Fibroblast of skin of abdomen (primary cell): Measurements from ENCODE around the gene PTPRD.

Experiments used
- DNase-seq: peaks from one replicate; pipeline ENCODE4 v3.0.0-alpha.2; 2013

The PTPRD gene

DNA sequence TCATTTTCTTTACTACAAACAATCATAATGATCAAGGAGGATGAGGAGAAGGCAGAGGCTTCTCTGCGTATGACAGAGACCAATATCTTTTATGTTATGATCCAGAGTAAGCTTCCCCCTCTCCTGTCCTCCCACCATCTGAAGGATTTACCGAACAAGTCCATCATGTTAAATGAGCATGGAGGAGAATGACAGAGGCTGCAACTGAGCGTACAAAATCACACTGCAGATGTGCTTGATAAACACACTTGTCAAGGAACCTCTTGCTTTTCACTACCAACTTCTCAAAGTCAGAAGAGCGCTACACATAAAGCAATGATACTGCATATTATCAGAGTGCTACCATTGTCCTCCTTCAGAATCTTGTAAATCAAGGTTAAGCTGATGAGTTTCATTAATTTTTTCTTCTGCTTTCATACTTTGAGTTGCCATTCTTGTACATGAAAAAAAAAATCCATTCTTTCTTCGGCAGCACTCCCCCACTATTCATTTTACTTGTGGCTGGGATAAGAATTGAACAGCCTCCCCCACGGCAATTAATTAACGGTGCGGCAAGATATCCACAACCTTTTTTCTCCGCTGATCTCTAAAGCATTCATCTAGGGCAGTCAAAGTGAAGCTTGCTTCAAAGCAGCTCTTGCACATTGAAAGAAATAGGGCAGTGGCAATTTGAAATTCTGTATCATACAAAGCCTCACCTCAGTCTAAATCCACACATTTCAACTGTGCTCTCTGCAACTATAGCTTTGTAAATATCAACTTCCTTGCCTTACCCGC is 2139.4 kb downstream of the PTPRD start:
- no peak for DNase-seq

DNA sequence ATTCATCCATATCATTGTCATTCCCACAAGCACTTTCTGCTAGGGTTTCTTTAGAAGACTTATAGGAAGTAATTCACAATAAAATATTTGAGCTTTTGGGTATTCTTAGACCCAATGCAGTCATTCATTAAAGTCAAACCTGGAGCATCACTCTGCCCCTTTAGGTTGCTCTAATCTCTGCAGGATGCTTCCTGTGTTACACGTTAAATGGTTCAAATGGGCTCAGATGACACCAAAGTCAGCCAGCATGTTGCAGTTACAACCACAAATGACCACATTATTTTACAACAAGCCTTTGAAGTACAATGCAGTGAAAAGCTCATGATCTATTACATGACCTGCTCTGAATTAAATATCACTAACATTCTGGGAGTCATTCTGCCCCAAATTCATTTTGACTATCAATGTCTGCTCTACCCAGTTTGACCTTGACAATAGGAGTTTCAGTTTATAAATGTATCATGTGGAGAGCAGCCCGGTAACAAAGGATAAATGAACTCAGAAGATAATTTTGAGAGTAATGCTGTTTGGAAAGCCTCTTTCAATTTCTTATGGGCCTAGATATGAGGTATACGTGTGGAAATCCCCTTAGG is 2144.7 kb downstream of the PTPRD start:
- no peak for DNase-seq

DNA sequence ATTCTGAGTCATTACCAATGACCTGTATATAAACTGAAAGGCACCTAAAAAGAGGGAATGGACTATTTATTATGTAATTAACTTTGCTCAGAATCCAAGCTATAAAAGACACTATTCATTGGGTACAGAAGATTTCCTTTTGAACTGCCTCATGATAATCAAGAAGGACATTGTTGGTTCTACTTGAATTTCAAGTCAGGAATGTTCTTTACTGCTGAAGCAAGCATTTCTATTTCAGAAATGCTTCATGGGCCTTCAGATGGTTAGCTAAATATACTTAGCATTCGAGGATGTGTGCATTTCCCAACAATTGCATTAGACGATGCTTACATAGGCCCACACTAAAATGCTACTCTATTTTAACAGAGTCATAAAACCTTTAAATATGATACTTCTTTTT is 2155.0 kb downstream of the PTPRD start:
- no peak for DNase-seq

DNA sequence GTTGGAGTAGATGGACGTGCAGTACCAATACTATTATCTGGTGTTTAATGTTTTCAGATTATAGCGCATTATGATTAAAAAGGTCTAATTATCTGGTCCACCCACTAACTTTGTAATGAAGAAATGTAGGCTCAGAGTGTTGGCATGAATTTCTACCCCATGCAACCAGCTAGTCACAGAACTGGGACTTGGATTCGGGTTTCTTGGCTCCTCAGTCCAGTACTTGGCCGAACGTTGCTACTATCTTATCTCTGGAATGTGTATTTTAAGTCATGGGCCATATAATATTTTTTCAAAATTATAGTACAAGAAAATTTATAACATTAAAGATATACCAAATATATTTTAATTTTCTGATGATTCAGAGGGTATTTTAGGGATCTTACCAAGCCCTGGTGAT is 2155.7 kb downstream of the PTPRD start:
- no peak for DNase-seq

DNA sequence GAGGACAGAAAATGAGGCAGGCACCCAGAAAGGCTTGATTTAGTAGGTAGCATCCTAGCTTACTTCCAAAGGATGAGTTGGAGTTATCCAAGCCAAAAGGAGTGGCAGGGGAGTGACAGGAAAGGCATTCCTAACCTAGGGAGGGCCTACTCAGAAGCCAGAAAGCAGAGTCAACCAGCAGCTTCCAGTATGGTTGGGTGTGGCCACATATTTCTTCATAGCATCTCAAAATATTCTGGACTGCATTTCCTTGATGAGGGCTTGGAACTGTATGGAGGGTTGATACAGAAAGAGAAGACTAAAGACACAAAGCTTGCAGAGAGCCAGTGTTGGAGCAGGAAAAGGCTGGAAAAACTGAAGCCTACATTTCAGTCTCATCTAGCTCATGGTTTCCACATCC is 2156.5 kb downstream of the PTPRD start:
- DNase-seq = peak; percentile 4

DNA sequence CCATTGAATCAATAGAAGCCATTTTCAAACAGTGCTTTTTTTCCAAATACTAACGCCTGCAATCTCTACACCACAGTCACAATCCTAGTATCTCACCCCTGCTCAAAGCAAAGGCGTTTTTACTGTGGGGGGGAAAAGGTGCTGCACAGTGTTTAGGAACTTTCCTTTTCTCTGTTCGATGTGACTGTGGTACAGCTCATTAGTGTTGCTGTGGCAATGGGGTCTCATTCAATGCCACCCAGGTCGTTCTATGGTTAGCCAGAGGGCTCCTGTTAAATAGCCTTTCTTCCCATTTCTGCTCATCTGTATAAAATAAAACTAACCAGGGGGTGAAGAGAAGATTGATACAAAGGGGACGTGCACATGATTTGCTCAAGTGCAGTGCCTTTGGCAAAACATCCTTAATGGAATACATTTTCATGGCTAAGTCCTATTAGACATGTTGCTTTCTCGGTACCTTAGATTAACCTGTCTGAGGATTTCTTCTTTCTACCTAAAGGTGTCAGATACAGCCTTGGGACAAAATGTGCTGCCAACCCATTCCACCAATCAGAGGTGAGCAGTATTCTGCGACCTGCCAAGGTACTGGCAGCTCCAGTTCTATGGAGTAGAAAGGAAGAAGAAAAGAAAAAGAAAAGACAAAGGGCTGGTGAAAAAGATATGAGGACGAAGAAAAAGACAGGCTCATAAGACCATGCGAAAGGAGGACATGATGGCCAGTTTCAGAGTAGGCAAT is 2161.8 kb downstream of the PTPRD start:
- no peak for DNase-seq

DNA sequence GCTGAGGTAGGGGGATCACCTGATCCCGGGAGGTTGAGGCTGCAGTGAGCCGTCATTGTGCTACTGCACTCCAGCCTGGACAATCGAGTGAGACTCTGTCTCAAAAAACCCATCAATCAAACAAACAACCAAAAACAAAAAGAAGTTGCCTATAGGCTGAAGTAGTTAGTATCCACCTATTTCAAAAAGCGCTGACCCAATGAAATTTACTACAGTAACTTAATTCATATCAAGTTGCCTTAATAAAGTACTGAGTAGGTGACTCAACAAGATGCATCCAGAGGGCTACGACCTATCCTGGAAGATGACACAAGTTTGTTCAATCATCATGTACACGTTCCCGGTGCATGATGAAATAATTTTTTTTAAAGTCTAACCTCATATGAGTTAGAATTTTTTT is 2164.6 kb downstream of the PTPRD start:
- DNase-seq = peak; percentile 7

DNA sequence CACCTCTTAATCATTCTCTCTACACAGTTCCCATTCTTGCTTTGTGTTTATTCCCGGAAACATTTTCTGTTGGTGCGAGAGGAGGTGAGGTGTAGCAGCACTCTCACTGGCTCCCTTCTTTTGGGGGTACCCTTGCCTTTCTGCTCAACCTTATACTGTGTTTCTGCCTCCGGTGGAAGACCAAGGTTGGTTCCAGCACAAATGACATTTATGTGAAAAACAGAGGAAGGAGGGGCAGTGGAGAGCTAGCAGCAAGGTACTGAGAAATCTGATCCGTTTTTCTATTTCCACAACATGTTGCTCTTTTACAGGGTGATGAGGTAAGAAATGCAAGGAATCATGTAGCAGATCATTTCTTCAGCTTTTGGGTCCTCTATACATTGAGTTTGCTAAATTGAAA is 2165.2 kb downstream of the PTPRD start:
- no peak for DNase-seq

DNA sequence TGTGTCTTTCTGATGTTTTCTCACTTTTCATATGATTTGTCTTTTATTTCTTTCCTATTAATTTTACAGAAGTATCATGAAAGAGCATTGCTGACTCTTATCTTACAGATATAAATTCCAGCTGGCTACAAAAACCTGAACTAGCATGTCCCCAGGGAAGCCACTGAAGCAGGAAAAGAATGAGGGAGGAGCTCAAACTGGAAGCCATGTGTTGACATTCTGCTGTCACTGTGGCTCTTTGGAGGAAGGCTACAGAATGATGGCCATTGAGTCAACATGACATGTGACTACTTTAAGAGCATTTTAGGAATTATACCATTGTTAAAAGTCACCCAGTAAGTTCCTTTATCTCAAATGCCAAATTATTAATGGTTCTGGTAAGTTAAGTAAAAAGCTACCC is 2174.9 kb downstream of the PTPRD start:
- DNase-seq = peak; percentile 14

DNA sequence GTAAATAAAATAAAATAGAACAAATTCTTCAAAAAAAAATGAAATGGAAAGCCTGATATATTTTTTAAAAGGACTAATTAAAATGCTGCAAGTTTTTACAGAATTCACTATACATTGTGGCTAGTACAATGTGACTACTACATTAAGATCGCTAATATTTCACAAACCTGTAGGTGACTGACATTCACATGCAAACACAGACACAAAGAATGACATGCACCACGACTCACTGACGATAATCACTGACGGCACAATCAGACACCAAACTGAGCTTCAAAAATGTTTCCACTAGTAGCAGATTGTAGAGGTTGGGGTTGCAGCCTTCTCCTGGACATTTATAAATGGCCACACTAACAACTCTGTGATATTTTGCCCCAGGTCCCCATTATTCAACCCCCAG is 2175.5 kb downstream of the PTPRD start:
- no peak for DNase-seq

DNA sequence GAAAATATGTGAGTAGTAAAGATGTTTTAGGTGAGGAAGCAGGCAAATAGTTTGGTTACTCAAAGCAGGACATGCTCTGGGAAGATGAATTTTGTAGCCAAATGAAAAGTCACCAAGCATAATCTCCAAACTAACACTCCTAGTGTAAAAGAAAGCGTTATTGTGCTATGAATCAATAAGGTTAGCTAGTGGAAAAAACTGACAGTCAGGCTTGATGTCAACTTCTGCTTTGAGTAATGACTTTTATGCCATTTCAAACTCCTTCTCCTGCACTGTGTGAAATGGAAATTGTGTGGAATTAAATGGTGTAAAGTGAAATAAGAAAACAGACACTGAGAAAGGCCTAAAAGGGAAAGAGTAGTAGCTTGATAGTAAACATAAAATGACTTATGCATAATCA is 2176.0 kb downstream of the PTPRD start:
- DNase-seq = no peak

DNA sequence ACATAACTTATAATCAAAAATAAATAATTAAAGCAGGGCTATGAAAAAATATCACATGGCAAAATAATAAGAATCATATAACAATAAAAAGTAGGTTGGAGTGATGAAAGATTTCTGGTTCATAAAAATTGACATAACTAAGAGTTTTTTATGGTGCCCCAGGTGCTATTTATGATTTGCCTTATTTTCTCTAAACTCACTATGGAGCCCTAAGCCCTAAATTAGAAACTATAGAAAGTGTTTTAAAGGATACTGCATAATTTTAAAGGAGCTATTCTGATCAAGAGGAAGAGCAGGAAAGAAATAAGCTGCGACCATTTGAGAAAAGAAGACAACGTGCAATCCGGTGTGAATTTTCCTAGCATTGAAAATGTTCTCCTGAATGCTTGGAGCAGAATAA is 2178.2 kb downstream of the PTPRD start:
- DNase-seq = no peak

DNA sequence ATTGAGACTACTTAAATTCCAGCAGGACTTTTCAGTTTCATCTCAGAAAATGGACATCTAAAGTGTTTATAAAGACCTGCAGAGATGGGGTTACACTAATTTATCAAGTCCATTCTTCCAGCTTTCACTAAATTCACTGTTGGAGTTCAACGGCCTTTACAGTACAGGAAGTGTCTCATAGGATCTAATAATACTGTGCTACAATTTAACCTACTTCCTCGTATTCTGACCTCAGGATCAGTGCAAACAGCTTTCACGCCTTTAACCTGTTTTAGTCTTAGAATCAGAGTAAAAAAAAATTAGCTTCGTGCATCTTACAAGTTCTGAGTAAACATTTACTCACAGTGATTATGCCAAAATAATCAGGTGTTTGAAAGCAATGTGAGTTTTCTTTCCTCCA is 2180.6 kb downstream of the PTPRD start:
- DNase-seq = no peak

DNA sequence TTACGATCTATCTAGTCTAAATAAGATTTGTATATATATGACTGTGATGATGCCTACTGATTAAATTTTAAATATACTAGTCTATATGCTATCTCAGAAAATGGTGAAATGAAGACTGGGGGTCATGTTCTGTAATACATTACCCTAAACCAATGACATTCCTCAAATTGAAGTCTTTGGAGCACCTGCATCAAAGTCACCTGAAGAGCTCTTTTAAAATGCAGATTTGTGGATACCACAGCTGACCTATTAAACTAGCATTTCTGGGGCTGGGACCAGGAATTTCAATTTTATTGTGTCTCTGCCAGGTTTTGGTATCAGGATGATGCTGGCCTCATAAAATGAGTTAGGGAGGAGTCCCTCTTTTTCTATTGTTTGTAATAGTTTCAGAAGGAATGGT is 2181.3 kb downstream of the PTPRD start:
- DNase-seq = no peak

DNA sequence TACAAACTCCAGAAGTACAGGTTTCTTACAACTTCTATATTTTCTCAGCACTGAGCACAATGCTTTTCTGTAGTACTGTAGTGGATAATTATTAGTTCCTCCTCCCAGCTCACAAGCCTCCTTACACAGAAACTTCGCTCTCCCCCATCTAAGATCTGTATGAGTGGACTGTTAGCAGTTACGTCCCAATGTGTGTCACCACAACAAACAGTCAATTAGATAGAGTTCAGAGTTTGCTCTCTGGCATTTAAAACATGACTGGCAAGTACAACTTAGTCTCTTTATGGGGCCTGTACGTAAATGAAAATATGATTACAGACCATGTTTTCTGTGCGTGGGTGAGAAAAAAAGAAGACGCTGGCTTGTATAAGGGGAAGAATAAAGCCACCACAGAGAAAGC is 2181.9 kb downstream of the PTPRD start:
- DNase-seq = no peak

DNA sequence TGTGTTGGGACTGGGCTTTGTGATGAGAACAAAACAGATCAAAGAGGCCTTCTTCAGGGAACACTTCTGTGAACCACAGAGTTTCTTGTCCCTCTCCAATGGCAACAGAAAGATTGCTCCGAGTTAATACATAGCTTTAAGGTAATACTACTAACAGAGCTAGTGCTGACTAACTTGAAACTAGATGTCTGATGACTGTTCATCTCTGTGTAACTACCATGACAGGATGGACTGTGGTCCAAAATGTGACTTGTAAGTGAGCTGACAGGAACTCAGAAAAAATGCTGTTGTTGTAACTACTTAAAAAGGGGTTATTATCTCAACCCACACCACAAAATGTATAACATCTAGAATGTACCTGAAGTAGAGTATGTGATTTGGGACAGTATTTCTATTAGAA is 2183.0 kb downstream of the PTPRD start:
- DNase-seq = no peak

DNA sequence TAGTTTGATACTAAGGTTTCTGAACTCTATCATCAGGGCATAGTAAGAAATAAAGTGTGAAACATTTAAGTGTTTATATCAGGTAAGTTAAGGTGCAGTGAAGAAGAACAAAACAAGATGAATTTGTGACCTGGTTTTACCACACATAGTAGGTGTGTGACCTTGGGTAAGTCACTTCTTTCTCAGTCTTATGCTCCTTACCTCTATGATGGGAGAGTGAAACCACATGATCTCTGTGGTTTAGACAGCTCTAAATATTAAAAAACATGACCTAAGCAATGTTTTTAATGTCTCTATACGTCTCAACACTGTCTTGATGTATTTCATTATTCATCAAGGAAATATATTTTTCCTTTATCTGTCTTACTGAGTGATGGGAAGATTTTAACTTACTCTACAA is 2183.6 kb downstream of the PTPRD start:
- no peak for DNase-seq

DNA sequence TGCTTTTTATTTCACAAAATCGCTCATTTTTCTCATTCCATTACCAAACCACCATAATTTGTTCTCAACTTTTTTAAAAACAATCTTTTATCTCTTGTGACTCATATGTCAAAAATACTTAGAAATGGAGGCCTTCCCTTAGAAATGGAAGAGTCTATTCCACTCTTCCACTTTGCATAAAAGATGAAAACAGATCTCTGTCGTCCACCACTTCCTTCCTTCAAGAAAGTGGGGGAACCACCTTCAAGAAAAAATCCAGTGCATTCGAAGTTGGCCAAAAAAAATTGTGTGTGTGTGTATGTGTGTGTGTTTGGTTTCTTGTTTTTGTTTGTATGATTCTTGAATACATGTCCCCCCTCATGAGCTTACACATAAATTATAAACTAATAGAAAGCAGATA is 2184.4 kb downstream of the PTPRD start:
- DNase-seq = no peak

DNA sequence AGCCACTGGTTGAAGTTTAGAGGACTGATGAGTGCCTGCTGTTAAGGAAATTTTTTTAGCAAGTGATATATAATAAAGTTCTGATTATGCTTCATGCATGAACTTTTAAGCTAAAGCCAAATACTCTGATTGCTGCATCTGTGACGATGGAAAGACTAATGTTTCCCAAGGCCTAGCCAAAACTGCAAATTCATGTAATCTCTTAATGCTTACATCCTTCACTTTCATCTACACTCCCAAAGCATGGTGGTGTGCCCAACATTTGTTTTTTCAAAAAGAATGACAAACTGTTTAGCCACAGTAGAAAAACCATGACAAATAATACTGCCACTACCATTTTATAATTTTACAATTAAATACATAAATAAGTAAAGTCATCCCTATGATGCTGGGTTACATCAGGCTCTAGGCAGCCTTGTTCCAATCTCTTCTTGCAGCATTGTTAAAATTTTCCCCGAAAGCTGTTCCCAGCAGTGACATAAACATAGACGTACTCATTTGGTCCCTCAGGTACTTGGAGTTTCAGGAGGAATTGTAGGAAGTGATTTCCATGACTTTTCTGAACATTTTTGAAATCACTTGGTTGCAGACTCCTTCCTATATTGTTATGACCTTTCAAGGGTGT is 2187.9 kb downstream of the PTPRD start:
- DNase-seq = no peak

DNA sequence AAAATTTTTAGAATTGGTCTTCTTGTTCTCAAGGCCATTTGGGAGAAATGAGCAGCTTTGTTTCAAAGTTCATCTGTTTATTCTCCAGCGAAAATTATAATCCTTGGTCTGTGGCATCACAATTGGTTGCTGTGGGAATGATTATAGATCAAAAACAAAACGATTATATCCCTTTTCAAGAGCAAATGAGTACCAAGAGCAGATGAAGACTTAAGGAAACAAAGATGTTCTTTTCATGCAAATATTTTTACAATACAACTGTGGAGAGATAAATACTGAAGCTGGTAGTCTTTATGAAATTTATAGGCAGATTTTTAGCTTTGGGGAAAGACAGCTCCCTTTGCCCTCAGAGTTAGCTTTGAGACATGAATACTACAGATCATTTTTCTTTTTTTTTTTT is 2192.4 kb downstream of the PTPRD start:
- no peak for DNase-seq

DNA sequence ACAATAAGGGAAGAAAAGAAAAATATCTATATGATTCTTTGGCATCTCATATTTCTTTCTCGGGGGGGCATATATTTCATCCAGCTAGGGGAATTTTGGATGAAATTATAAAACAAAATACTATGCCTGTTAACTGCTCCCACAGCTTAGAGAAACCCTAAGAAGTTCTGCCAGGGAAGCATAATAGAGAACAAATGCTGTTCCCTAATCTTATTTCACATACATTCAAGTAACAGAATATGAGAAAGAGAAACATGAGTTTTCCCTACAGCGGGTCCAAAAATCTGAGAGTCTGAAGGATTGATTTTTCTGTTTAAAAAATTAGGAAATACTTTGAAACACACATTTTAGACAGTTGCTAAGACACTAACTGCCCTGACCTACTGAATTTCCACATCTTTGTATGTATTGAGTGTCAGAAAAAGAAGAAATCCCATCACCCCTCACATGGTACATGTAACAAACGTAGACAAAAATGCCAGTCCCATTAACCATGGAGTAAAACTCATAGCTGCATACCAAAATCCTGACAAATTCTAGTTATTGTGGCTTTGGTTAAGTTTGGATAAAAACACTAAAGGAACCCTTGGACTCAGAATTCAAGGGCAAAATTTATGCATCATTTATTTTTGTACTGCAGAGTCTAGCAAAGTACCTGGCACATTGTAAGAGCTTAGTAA is 2193.1 kb downstream of the PTPRD start:
- DNase-seq = peak; percentile 86

DNA sequence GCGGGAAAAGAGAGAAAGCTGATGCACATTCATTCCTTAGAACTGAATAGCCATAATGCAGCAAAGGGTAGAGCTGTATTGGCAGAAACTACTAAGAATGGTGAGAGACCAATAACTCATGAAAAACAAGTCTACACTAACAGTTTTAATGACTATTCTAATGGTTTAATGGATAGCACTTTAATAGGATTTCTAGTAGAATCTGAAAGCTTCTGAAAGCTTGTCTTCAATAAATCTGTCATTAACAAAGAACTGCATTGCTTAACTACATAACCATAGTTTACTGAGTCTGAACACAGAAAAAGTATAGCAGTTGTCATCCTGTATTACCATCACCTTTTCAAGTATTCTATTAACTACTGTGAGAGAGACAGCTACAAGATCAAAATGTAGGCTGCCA is 2195.5 kb downstream of the PTPRD start:
- DNase-seq = peak; percentile 56

DNA sequence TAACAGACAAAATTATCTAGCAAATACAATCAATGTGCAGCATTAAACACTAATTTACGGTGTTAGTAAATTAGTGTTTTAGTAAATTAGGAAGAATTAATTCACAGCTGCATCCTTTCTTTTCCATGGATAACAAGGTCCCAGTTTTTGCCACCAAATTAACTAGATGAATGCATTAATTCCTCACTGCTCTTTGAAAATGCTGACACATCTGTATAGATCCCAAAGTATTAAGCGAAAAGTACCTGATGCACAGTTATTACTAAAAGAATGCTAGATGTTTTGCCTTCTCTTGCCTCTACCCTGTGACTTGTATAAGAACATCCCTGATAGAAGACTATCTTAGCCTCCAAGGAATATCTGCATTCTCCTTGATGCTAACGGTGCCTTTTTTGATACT is 2200.5 kb downstream of the PTPRD start:
- no peak for DNase-seq
